Measurements from ENCODE around the gene ANKRD62. TPM values are rescaled to one million over a fixed set of nuclear protein-coding genes. Genes with fewer than 3 reads are reported as not detected.
"Not testable (repeated sequence)": the region's sequence is repeated elsewhere in the genome, so short reads cannot be mapped to it uniquely, and the experiment has no call there.

The ANKRD62 gene
- polyA plus RNA-seq, 3 donors, result 0.03 to 0.18 TPM; not detected in 1

- not testable (repeated sequence) for H3K27ac ChIP-seq (ENCODE audit: low read depth, low read length)
- 88 to 92% (median 89%) methylated on average over 6 to 10 of the region's 12 CpGs for WGBS, 3 donors
Measured at GRCh38 chr18:12140866-12141265, 47.2 kb downstream of the ANKRD62 start.

- H3K27ac ChIP-seq (ENCODE audit: low read depth, low read length), result not testable (repeated sequence)
- WGBS, 3 donors, result no CpG with 5 or more reads among the region's 5 CpGs
Measured at GRCh38 chr18:12141778-12142177, 48.1 kb downstream of the ANKRD62 start.

- WGBS, 3 donors, result no CpG with 5 or more reads among the region's 5 CpGs
- H3K27ac ChIP-seq (ENCODE audit: low read depth, low read length), result not testable (repeated sequence)
Measured at GRCh38 chr18:12149431-12149830, 55.8 kb downstream of the ANKRD62 start.

DNA sequence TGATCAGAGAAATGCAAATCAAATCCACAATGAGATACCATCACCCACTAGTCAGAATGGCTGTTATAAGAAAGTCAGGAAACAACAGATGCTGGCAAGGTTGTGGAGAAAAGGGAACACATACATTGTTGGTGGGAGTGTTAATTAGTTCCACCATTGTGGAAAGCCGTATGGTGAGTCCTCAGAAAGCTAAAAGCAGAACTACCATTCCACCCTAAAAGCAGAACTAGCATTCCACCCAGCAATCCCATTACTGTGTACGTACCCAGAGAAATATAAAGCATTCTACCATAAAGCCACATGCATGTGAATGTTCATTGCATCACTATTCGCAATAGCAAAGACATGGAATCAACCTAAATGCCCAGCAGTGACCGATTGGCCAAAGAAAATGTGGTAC is 60.7 kb downstream of the ANKRD62 start:
- no peak overlapping the region for H3K27ac ChIP-seq (ENCODE audit: low read depth, low read length)
- 68 to 87% (median 78%) methylated on average over 4 of the region's 4 CpGs for WGBS, 3 donors

DNA sequence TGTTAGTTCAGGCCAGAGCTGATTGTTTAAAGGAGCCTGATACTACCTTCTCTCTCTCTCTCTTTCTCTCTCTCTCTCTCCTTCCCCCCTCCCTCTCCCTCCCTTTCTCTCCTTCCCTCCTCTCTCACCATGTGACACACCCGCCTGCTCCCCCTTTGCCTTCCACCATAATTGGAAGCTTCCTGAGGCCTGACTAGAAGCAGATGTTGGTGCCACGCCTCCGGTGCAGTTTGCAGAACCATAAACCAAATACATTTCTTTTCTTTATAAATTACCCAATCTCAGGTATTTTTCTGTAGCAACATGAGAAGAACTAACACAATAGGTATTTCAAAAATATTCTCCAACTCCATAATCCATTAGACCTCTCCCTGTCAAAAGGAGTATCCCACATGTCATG is 62.4 kb downstream of the ANKRD62 start:
- WGBS, 3 donors, result 90 to 96% (median 93%) methylated on average over 3 of the region's 3 CpGs

GRCh38 chr18:12159446-12159845 is 65.8 kb downstream of the ANKRD62 start:
- WGBS, 3 donors, result 21 to 45% (median 42%) methylated on average over 1 of the region's 1 CpG
- no peak overlapping the region for H3K27ac ChIP-seq (ENCODE audit: low read depth, low read length)

More for the DNA sequence above, 62.4 kb downstream of the ANKRD62 start:
- no peak overlapping the region for H3K27ac ChIP-seq (ENCODE audit: low read depth, low read length)

DNA sequence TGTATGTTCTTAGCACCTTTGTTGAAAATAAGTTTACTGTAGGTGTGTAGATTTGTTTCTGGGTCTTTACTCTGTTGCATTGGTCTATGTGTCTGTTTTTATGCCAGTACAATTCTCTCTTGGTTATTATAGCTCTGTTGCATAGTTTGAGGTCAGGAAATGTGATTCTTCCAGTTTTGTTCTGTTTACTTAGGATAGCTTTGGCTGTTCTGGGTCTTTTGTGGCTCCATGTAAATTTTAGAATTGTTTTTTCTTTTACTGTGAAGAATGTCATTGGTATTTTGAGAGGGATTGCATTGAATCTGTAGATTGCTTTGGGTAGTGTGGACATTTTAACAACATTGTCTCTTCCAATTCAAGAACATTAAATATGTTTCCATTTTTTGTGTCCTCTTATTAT is 69.1 kb downstream of the ANKRD62 start:
- no peak overlapping the region for H3K27ac ChIP-seq (ENCODE audit: low read depth, low read length)

- whole genome bisulfite sequencing, 3 donors, result 91 to 92% (median 92%) methylated on average over 2 of the region's 2 CpGs
Measured at GRCh38 chr18:12165038-12165768, 71.6 kb downstream of the ANKRD62 start.

More at GRCh38 chr18:12165038-12165768, 71.6 kb downstream of the ANKRD62 start:
- H3K27ac ChIP-seq (ENCODE audit: low read depth, low read length), result no peak overlapping the region

Other genes starting within 250 kb of the ANKRD62 start
- gene CHMP1B, start 242.4 kb upstream of the ANKRD62 start, polyA plus RNA-seq, result 10 to 100 TPM; 14.3 to 46.3 (median 33.2) TPM
- gene MPPE1, start 185.5 kb upstream of the ANKRD62 start, polyA plus RNA-seq, result 10 to 100 TPM; 23.2 to 26.5 (median 26.0) TPM
- 100 to 1,000 TPM in 1 of 3 donors, 10 to 100 TPM in 2; 25.3 to 271 (median 32.6) TPM for gene IMPA2, start 112.3 kb upstream of the ANKRD62 start, polyA plus RNA-seq
- 100 to 1,000 TPM in 2 of 3 donors, 10 to 100 TPM in 1; 27.2 to 527 (median 125) TPM for gene CIDEA, start 160.5 kb downstream of the ANKRD62 start, polyA plus RNA-seq
- gene TUBB6, start 214.4 kb downstream of the ANKRD62 start, polyA plus RNA-seq, result 100 to 1,000 TPM in 2 of 3 donors, 10 to 100 TPM in 1; 64.6 to 670 (median 182) TPM